GM21515 (cell line): ENCODE data around the gene PORCN.
A peak's percentile ranks its signal among the peaks of the same experiment; 100 is the strongest.
"Not testable (repeated sequence)": the region's sequence is repeated elsewhere in the genome, so short reads cannot be mapped to it uniquely, and the experiment has no call there.

Source experiments
- ATAC-seq: cut with Tn5 transposase; IDR thresholded peaks from one replicate; pipeline ENCODE4 v1.9.1; 2021; ENCODE audit not compliant: unreplicated experiment

The PORCN gene

DNA sequence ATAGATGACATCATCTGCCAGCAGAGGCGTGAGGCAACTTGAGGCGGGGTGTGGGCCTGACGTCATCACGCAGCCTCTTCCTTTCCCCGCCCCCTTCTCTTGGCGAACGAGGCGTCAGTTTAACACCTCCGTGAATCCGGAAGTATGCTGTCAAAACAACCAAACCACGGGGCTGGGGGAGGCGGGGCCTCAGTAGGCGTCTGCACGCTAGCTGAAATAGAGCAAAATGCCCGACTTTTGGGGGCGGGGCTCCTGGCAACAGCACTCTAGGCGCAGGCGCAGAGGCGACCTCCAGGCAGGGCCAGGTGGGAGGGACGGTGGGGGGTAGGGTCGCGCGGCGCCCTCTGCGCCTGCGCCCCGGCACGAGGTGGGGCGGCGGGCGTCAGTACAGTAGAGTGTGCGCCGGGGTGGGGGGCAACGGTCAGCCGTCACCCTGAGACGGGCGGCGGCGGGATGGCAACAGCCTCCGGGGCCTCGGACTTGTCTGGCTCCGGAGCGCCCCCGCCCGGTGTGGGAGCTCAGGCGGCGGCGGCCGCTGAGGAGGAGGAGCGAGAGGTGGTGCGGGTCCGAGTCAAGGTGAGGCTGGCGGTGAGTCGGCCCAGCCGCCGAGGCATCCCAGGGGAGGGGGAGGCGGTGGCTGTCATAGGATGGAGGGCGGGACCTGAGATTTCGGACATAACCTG is 30.7 kb downstream of the PORCN start, which contains the start of gene TBC1D25:
TSS of gene TBC1D25 (plus strand) at position 370 of the 683 bp plus-strand sequence. CDS start at position 454, 84 bp downstream.
- ATAC-seq = peak; percentile 67

DNA sequence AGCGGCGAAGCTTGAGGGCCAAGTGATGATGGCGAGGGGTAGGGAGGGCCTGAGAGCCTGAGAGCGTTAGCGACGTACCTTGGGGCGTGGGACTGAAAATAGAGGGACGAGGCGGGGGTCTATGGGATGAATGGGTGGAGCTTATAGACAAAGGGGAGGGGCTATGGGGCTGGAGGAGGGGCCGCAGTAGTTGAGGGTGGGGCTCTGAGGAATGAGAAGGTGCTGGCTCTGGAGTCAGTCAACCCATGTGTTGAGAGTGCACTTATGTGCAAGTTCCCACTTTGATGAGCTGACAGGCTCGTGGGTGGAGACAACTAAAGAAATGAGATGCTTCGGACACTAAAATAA is 31.2 kb downstream of the PORCN start:
- peak; percentile 39 for ATAC-seq

GRCh38 chrX:48540480-48540879 is 31.7 kb downstream of the PORCN start:
- ATAC-seq = no peak

- ATAC-seq = no peak
These were observed 32.5 kb downstream of the PORCN start for GRCh38 chrX:48541140-48541814.

- ATAC-seq = no peak
These were observed 40.1 kb downstream of the PORCN start for GRCh38 chrX:48548871-48549270.

DNA sequence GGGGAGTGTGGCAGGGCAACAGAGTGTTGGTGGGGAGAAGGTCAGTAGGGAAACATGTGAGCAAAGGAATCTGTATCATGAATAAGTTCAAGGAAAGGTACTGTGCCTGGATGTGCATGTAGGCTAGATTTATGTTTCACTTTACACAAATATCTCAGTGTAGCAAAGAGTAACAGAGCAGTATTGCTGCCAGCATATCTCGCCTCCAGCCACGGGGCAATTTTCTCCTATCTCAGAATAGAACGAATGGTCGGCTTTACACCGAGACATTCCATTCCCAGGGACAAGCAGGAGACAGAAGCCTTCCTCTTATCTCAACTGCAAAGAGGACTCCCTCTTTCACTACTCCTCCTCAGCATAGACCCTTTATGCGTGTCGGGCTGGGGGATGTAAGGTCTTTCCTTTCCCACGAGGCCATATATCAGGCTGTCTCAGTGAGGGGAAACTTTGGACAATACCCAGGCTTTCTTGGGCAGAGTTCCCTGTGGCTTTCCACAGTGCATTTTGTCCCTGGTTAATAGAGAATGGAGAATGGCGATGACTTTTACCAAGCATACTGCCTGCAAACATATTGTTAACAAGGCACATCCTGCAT is 47.0 kb downstream of the PORCN start:
- ATAC-seq = not testable (repeated sequence)

DNA sequence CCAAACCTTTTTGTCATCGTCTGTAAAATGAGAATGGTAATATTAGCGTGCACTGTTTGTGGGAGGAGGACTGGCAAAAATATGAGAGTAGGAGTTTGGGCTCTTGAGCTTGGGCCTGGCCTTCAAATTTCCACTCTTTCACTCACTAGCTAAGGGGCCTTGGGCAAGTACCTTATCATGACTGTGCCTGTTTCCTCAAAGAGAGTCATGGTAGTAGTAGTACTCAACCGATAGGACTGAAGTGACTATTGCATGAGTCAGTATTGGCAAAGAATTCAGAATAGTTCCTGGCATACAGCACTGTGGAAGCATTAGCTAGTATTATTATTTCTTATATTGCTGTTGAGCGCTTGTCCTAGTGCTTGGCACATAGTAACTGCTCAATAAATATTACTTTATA is 49.5 kb downstream of the PORCN start:
- no peak for ATAC-seq

DNA sequence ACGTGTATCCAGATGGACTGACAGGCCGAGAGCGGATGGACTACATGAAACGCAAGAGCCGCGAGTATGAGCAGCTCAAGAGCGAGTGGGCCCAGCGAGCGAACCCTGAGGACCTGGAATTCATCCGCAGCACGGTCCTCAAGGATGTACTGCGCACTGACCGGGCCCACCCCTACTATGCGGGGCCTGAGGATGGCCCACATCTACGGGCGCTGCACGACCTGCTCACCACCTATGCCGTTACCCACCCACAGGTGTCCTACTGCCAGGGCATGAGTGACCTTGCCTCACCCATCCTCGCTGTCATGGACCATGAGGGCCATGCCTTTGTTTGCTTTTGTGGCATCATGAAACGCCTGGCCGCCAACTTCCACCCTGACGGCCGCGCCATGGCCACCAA is 50.8 kb downstream of the PORCN start:
- no peak for ATAC-seq

DNA sequence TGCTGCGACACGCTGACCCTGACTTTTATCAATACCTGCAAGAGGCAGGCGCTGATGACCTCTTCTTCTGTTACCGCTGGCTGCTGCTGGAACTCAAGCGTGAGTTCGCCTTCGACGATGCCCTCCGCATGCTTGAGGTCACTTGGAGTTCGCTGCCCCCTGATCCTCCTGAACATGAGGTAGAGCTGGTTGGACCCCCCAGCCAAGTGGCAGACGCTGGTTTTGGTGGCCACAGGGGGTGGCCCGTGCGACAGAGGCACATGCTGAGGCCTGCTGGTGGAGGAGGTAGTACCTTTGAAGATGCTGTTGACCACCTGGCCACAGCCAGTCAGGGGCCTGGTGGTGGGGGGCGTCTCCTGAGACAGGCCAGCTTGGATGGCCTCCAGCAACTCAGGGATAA is 51.3 kb downstream of the PORCN start:
- no peak for ATAC-seq

GRCh38 chrX:48560681-48561080 is 51.9 kb downstream of the PORCN start:
- ATAC-seq = no peak

DNA sequence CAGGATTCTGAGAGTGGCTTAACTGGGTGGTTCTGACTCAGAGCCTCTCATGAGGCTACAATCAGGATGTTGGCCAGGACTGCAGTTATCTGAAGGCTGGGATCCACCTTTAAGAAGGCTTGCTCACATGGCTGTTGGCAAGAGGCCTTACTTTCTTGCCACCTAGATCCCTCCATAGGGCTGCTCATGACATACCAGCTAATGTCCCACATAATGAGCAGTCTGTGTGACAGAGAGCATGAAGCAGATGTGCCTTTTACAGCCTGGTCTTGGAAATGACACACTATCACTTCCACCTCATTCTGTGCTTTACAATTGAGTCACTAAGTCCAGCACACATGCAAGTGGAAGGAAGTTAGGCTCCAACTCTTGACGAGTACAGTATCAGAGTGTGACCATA is 61.2 kb downstream of the PORCN start:
- ATAC-seq = no peak
